Kidney (tissue), 14 donors: ENCODE data around the gene LASP1. TPM values are rescaled to one million over a fixed set of nuclear protein-coding genes. Genes with fewer than 3 reads are reported as not detected.

Source experiments
- DNase-seq, 5 donors: peaks; one replicate each; pipeline ENCODE4 v3.0.0-alpha.2; 2013 to 2020
- FAIRE-seq: peaks from 2 replicates; lab custom pipeline; 2012; peaks lifted over from hg19 to GRCh38; lab: Jason Lieb, UNC
- H3K27ac ChIP-seq, 2 donors: one replicate each; pipeline ENCODE4 v1.7.0; 2013; ENCODE audit warnings: low read depth in 2 of 2, low read length in 2 of 2, inconsistent platforms in 1 of 2
- H3K27me3 ChIP-seq: one replicate; pipeline ENCODE4 v1.7.1; 2013; ENCODE audit warnings: low read length, inconsistent platforms; ENCODE audit not compliant: control insufficient read depth, insufficient read depth
- H3K36me3 ChIP-seq, 3 donors: one replicate each; pipeline versions ENCODE4 v1.7.0 to v1.7.1; 2013; ENCODE audit warnings: low read length in 3 of 3, control low read depth in 1 of 3, inconsistent platforms in 1 of 3; ENCODE audit not compliant: insufficient read depth in 3 of 3, control insufficient read depth in 2 of 3
- H3K4me1 ChIP-seq, 3 donors: one replicate each; pipeline versions ENCODE4 v1.7.0 to v1.7.1; 2013; ENCODE audit warnings: low read length in 3 of 3, inconsistent platforms in 1 of 3, low read depth in 1 of 3; ENCODE audit not compliant: control insufficient read depth in 2 of 3, insufficient read depth in 2 of 3
- H3K4me3 ChIP-seq, 3 donors: one replicate each; pipeline versions ENCODE4 v1.7.0 to v1.8.1; 2013; ENCODE audit warnings: low read length in 3 of 3, control low read depth in 1 of 3, inconsistent platforms in 1 of 3
- H3K9ac ChIP-seq, 3 donors: one replicate each; pipeline versions ENCODE4 v1.7.0 to v1.7.1; 2013; ENCODE audit warnings: low read length in 3 of 3, control low read depth in 1 of 3, inconsistent platforms in 1 of 3
- H3K9me3 ChIP-seq, 3 donors: one replicate each; pipeline versions ENCODE4 v1.7.0 to v1.7.1; 2013; ENCODE audit warnings: low read length in 3 of 3, control low read depth in 1 of 3, inconsistent platforms in 1 of 3; ENCODE audit not compliant: control insufficient read depth in 2 of 3, insufficient read depth in 1 of 3
- CTCF ChIP-seq: IDR thresholded peaks from 3 replicates; pipeline ENCODE4 v1.5.1; 2012; ENCODE audit warnings: mild to moderate bottlenecking, moderate library complexity, borderline replicate concordance; ENCODE audit not compliant: insufficient read depth; ENCODE audit errors: extremely low read depth
- intact Hi-C: fragments of 100-400 bp; cut with DNase I; formaldehyde crosslinking; loops from one replicate; pipeline ENCODE4 v1.11.1; 2022
- polyA plus RNA-seq: library from polyadenylated mRNA; stranded (reverse); fragments of 350-450 nt; fragmentation: Illumina TruSeq; extraction: RNeasy Lipid Tissue Mini Kit (QIAGEN cat#74804); gene quantifications from one replicate; pipeline ENCODE4 v1.2.3, GENCODE V29; 2014; ENCODE audit warnings: low read depth, low replicate concordance; ENCODE audit not compliant: insufficient read depth
- total RNA-seq: library from RNA; stranded (reverse); fragmentation: NEBNext Ultra II Directional; extraction: Animal tissue kit (Norgen Biotek cat#: 25700); gene quantifications from one replicate; pipeline ENCODE4 v1.2.1, GENCODE V29; 2021
- donor health status: control.
- donor health status: control.
- donor health status: control.
- donor health status: control.
- donor health status: control.
- donor health status: DM: yes; HTN: yes; CAD: no.
- donor health status: Normal renal cell carcinoma (clear cell type).

The LASP1 gene
- total and polyA plus RNA-seq, 2 donors from 2014 or later, result 62.5 to 138 TPM

- Histone ChIP-seq H3K4me1 (peaks cover 0 to 18% (median 7%) of the 10 kb centered on the region in 3 donors), H3K36me3 (peaks cover 2 to 34% (median 21%) of the 10 kb centered on the region in 3 donors), H3K27me3 (no peaks in the 10 kb centered on the region), H3K27ac (no peak overlapping the region), H3K9me3 (no peaks in the 10 kb centered on the region), H3K9ac (no peak overlapping the region), H3K4me3 (no peak overlapping the region)
- TF ChIP-seq CTCF, result no peak
- intact Hi-C loops, result no loop called here
- FAIRE-seq (no peak), DNase-seq (no peak)
These were observed 20.5 kb downstream of the LASP1 start for GRCh38 chr17:38890410-38890746.

- peak in 1 of 5 donors; percentile 41 for DNase-seq
- intact Hi-C loops, result no loop called here
- no peak overlapping the region for H3K4me3 ChIP-seq
- no peak for TF ChIP-seq CTCF
- H3K9me3 ChIP-seq, result no peaks in the 10 kb centered on the region
- no peaks in the 10 kb centered on the region for H3K27me3 ChIP-seq
- H3K36me3 ChIP-seq, result peaks cover 2 to 36% (median 21%) of the 10 kb centered on the region in 3 donors
- FAIRE-seq, result no peak
- no peak overlapping the region for H3K9ac ChIP-seq
- no peak overlapping the region for H3K27ac ChIP-seq
- H3K4me1 ChIP-seq, result peaks cover 0 to 20% (median 8%) of the 10 kb centered on the region in 3 donors
These were observed 21.6 kb downstream of the LASP1 start for GRCh38 chr17:38891441-38891840.

GRCh38 chr17:38892083-38892482 lies 22.2 kb downstream of the LASP1 start:
- H3K4me1 ChIP-seq, result peaks cover 0 to 25% (median 15%) of the 10 kb centered on the region in 3 donors

More at GRCh38 chr17:38892083-38892482, 22.2 kb downstream of the LASP1 start:
- H3K36me3 ChIP-seq, result peaks cover 2 to 36% (median 21%) of the 10 kb centered on the region in 3 donors
- no peak overlapping the region for H3K27ac ChIP-seq
- H3K9ac ChIP-seq, result no peak overlapping the region
- intact Hi-C loops, result no loop called here
- H3K27me3 ChIP-seq, result no peaks in the 10 kb centered on the region
- no peaks in the 10 kb centered on the region for H3K9me3 ChIP-seq
- FAIRE-seq (no peak), DNase-seq (no peak)
- no peak for TF ChIP-seq CTCF
- no peak overlapping the region for H3K4me3 ChIP-seq
